NCI-H82 treated with DMSO at 0.1 percent for 48 hours (cell line): ENCODE data around the gene ANKRD22.
"Not testable (repeated sequence)": the region's sequence is repeated elsewhere in the genome, so short reads cannot be mapped to it uniquely, and the experiment has no call there.

Source experiments
- DNase-seq: peaks from one replicate; lab custom pipeline; 2025; ENCODE audit not compliant: unreplicated experiment; lab: John Stamatoyannopoulos, UW

ANKRD22 gene

DNA sequence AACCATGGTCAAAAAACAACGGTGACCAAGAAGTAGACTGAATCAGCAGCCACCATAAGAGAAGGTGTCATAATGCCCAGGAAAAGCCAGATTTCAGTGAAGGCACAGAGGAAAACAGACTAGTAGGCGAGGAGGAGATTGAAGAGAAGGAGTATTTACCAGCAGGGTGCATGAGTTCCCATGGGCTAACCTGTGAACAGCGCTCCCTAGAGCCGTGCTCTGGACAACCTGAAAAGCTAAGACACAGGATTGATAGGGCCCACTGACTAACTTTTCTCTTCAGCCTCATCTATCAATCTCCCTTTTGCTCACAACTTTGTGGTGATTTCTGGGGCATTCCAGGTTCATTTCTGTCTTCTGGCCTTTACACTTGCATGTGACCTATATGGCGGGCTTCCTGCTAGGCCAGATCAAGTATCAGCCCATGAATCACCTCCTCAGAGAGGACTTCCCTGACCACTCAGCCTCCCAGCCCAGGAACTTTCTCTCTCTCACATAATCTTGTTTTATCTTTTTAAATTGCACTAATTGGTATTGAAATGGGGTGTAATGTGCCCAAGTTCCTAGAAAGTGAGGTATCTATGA is 12.8 kb downstream of the ANKRD22 start:
- no peak for DNase-seq

DNA sequence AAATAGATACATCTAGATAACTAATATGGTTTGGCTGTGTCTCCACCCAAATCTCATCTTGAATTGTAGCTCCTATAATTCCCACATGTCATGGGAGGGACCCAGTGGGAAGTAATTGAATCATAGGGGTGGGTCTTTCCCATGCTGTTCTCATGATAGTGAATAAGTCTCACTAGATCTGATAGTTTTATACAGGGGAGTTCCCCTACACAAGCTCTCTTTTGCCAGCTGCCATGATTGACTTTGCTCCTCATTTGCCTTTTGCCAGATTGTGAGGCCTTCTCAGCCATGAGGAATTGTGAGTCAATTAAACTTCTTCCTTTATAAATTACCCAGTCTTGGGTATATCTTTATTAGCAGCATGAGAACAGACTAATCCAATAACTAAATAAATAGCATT is 14.0 kb downstream of the ANKRD22 start:
- DNase-seq = not testable (repeated sequence)

DNA sequence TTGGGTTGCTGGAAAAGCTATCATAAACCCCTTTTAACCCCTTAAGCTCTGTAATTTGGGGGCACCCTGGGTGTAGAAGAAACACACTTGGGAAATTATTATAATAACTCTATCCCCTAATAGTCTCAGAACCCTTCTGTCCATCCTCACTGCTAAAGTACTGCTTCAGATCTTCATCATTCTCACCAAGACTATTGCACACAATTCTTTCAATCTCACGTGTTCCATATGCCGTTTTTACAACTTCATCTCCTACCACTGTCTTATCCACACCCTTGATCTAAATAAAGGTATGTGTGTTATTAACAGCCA is 15.8 kb downstream of the ANKRD22 start:
- no peak for DNase-seq

DNA sequence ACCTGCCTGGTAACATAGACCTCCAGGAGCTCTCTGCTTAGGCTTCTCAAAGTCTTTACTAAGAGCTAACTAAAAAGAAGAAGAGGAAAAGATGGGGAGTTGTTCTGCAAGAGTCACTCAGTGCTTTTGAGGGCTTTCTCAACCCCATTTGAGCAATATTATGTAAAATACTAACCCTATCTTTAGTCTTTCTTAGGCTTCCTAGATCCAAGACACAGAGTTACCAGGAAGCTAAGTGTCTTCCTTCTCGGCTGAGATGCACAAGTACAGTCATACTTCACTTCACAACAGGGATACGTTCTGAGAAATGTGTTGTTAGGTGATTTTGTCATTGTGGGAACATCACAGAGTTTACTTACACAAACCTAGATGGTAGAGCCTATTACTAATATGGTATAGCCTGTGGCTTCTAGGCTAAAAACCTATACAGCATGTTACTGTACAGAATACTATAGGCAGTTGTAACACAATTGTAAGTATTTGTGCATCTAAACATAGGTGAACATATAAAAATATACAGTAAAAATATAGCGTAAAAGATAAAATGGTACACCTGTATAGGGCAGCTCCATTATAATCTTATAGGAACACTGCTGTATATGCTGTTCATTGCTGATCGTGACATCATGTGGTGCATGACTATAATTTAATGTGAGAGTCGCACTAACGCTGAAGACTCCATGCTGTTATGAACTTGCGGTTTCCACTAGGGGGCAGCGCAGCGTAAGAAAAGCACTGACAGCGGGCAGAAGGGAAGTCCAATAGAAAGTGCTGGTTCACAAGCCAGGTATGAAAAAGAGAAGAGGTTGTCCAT is 16.3 kb downstream of the ANKRD22 start:
- peak; percentile 50 for DNase-seq

DNA sequence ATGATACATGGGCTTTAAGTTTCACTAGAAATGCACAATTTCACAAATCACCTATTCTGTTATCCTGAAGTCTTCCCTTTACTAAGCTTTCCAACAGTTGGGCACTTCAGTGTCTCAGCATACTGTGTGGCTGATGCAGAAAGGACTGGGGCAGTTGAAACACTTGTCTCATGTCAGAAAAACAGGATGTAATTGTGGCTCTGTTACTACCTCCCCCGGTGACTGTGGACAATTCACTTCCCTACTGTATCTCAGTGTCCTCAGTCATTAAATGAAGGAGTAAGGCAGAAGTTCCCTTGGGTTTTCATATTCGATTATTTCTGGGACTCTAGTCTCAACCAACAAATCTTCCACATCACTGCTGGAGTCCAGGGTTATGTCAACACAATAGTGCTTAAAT is 17.9 kb downstream of the ANKRD22 start:
- DNase-seq = no peak

DNA sequence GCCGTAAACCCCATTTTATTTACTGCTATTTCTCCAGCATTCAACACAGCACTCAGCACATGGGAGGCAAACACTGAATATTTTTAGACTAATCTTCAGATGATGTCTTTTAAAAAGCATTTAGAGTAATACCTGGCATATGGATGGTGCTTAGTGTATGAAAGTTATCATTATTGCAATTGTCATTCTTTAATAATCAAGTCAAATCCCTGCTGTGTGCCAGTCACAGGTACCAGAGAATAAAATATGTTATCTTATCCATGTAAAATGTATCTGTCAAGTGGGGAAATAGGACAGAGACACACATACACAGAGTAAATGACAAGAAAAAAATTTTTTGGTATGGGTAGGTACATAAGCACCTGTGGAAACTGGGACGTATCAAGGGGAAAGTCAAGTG is 18.5 kb downstream of the ANKRD22 start:
- DNase-seq = no peak

DNA sequence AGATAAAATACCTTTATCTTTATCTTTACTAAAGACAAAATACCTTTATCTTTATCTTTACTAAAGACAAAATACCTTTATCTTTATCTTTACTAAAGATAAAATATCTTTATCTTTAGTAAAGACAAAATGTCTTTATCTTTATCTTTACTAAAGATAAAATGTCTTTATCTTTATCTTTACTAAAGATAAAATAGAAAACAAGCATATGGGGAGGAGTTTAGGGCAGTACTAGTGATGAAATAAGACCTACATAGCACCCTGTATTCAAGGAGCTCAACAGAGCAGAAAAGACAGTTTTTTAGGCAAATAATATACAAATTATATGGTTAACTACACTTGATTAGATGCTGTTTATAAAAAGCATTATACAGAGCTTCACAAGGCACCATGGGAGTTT is 19.3 kb downstream of the ANKRD22 start:
- no peak for DNase-seq

DNA sequence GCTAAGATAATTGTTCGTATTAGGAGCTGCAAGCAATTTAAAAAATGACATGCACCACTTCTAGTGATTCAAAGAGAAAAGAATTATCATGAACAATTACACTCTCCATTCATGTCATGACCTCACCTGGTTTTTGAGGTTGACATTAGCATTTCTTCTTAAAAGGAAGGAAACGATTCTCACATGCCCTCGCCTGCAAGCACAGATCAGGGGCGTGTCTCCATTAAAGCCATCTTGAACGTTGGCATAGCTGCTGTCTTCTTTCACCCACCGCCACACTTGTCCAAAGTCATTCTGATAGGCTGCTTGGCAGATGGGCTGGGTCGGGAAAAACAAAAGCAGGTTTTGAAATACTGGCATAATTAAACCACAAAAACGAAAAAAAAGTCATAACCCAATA is 19.9 kb downstream of the ANKRD22 start:
- DNase-seq = no peak

DNA sequence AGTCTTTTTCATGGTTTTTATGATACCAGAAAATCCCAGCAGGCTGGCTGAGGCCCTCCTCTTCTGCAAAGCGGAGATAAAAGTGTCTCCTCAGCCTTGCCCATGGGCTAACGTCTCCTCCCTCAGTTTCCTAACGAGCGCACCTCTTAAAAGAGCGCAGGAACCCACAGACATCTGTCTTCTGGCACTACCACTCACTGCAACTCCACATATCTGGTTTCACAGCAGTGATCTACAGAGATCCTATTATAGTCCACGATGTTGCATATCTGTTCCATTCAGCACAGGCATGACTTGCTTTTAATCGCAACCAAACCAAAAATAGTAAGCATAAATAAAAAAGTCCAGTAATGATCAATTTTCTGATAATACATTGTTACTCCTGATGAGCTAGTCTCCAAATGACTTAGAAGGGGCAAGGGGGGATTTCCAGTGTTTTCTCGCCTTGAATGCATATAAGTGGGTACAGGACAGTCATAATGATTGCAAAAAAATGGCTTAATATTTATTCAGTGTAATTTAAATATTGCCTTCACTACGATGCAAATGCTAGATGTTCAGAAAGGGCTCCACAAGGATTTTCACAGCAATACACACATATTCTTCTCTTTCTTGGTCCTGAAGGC is 20.9 kb downstream of the ANKRD22 start:
- no peak for DNase-seq

DNA sequence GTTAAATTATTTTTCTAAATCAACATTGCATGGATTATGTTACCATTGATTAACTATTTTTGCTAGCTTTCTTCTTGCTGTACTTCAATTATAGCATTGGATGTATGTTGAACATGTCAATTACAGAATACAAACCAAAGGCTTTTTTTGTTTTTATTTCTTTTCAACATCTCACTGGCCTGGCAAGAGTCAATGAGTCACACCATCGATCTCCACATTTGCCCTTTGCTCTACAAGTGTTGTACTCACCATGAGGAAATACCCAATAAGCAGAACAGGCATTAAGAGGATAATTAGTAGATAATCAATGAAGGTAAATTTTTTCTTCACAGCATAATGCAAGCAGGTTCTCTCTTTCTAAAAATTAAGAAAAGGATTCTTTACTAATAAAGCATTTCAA is 23.3 kb downstream of the ANKRD22 start:
- DNase-seq = no peak

DNA sequence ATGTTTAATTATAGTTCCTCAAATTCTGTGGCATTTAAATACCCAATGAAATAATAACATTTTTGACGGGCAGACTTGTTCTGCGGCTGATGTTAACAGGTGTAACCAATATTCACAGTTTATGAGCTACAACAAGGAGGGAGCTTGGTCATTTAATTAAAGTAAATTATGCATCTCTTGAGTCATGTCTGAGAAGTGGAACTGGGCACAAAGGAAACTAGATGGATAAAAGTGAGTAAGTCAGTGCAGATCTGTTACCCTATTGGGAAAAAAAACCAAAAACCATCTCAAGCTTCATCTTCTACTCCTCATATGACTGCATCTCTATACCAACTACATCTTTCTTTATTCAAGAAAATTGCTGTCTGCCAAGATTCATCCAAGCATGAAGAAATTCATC is 24.0 kb downstream of the ANKRD22 start:
- no peak for DNase-seq

DNA sequence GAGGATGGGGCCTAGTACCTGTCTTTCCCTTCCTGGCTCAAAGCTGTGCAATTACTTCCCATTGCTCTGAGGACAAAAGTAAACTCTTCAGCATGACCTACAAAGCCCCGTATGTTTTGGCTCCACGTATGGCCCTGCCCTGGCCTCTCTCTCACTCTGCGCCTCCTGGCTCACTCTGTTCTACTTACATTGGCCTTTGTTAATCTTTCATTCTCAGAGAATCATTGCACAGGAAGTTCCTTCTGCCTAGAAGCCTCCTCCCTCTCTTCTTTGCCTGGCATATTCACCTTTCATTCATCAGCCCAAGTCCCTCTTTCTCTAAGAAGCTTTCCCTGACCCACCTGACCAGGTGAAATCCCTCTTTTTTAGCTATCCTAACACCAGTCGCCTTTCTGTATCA is 25.3 kb downstream of the ANKRD22 start:
- no peak for DNase-seq

DNA sequence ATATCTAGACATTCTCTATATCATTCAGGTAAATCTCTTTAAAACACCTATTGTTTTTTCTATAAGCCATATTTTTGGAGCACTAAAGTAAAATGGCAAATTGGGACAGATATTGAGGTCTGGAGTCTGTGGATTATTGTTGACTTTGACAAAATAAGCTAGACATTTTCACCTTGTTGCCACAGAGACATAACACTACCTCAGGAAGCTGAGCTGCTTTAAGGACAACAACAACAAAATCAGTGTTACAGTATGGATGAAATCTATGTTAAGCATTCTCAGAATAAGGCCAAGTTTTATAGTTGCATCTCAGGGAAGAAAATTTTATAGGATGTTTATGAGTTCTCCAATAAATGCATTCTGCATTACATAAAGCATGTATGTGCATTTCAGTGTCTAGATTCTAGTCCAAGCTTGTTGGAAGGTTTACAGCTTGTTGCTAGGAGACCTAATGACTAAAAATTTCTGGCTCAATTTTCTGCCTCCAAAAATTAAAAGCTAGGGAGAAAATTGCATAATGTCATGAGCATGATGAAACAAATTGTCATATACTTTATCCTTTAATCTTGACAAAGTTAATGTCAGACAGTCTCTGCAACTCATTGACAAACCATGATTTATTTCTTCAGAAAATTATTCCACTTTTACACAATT is 30.8 kb downstream of the ANKRD22 start:
- DNase-seq = no peak

DNA sequence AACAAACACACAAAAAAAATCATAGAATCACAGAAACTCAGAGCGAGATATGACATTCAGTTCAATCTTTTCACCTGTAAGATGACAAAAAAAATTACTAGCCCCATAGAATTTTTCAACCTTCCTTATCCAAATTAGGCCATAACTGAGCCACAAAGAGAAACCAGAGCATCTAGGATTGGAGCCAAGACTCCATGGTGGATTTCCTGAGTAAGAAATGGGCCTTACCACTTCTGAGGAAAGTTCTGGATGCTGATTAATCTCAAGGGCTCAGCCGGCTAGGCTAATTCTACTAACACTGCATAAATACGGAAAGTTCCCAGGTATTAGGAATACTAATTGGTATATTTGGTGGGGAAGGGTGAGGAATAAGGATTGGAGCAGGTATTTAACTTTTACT is 32.4 kb downstream of the ANKRD22 start:
- no peak for DNase-seq

DNA sequence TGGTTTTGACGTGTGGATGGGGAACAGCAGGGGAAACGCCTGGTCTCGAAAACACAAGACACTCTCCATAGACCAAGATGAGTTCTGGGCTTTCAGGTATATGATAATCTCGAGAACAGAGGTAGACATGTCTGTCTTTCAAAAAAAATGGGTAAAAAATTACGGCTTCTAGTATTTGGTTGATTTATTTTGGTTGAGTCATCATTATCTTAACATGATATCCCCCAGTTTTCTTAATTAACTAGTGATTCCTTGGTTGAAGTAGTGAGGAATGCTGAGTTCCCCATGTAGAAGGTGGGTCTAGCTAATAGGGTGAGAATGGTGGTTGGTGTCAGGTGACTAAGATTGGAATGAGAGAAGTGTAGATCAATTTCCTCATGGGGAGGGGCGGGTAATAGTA is 38.4 kb downstream of the ANKRD22 start:
- DNase-seq = no peak

DNA sequence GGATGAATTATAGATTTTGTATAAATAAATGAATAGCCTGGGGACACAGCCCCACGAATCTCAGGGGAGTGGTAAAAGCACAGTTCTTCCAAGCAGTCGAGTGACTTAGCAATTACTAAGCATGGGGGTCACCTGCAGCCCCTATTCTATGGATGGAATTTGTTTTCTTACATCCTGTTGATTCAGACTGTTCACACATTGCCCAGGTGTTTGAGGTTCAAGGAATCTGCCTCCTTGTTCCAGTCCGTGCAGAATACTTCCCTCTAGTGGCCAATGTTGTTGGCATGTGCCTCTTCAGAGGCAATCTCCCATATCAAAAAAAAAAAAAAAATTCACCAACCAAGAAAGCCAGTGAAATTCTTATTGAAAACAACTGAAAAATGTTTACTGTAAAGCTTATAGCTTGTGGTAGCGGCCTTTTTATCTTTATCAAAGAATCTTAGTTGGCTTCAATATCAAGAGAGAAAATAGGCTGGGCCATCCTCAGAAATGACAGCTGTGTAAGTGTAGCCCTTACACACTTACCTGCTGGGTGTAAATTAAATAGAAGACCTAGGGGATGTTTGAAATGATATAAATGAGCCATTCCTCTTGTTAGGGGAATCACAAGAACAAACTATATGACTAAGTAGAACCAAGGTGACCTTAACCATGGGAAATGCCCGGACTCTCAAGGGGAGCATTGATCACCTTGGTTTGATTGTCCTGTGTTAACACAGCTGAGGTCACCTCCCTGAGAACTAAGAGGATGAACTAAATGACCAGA is 41.3 kb downstream of the ANKRD22 start:
- DNase-seq = peak; percentile 56

DNA sequence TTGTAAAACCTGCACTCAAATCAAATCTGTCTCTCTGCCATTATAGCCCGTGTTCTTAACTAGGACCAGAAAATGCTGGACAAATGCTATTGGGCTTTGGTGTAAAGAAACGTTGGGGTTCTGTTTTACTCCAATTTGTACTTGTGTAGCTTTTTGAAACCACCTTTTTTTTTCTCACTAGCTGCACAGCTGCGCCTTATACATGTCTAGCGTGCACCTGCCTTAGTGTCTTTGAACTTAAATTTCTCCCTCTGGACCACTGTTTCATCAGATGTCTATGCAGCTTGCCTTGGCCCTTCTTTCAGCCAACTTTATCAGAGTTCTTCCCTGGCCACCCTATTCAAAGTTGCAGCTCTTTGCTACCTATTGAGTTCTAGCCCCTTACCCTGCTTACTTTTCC is 42.0 kb downstream of the ANKRD22 start:
- DNase-seq = no peak

DNA sequence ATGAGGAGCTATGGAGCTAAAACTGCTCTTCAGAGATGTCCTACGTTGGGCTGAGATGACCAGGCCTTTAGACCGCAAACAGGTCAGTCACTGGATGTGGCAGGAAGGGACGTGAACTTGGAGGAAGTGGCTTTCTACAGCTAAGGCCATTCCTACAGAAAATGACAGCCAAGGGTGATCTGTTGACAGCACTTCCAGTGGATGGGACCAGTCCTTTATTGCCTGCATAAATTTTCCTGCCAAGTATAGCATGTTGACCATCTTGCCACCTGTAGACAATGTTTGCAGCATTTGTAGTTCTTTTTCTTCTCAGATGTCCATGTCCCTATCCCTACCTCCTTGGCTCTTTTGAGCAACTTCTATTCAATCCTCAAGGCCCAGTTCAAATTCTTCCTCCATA is 45.7 kb downstream of the ANKRD22 start:
- DNase-seq = no peak

DNA sequence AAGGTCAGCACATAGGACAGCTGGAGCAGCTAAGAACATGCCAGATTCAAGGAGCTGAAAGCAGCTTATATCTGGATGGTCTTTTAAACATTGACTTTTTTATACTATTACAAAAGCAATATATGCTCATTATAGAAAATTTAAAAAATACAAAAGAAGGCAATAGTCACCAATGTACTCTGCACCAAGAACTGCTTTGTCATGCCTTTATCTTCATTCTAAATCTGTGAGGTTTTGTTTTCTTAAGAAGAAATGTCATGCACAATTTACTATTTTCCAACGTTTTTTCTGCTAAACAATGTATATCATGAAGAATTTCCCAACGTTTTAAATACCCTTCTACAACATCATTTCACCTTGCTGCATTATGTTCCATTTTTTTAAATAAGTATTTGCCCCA is 46.3 kb downstream of the ANKRD22 start:
- no peak for DNase-seq

DNA sequence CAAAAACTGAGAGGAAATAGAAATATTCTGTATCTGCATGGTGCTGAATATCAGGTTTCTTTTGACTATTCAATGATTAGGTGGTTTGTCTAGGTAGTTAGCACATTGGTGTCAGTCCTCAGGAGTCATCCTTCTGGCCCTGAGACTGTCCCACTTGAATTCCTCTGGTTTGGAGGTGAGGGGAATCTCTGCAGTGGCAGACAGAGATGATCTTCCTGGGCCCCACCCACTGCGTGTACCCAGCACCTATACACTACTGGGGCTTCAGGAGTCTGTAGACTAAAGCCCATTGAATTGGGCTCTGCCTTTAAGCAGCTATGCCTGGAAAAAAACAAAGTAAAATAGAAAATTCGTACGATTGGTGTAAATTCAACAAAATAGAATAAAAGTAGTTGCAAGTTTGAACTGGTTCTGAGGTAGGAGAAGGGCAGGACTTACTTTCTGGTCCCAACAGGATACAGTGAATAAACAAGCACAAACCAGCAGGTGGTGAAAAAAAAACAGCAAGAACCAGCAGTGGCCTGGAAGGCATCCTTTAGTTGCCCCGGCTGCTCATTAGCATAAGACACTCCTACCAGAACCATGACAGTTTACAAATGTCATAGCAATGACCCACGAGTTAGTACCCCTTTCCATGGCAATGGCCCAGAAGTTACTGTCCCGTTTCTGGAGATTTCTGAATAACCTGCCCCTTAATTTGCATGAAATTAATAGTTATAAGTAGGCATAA is 47.4 kb downstream of the ANKRD22 start:
- DNase-seq = no peak

DNA sequence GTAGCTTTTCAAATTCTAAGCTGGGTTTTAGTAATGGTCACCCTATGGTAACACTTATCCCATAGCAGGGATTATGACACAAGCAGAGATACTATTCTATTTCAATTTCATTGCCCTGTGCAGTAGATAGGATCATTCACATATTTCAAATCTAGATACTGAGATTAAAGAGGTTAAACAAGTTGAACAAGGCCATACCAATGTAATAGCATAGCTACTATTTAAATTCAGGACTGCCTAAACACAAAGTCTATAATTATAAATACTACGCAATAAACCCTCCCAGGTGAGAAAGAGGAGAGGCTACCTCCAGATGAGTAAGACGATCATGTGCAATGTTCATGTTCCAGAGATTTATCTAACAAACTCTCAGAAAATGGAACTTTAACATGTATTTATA is 48.0 kb downstream of the ANKRD22 start:
- DNase-seq = no peak
